H1 (cell line): ENCODE data around the gene AHR. TPM values are rescaled to one million over a fixed set of nuclear protein-coding genes. Genes with fewer than 3 reads are reported as not detected.

Source experiments
- CTBP2 ChIP-seq: IDR thresholded peaks from 2 replicates; pipeline ENCODE4 v1.7.0; 2011; ENCODE audit warnings: borderline replicate concordance, mild to moderate bottlenecking, moderate library complexity, mixed read lengths, low read length; ENCODE audit not compliant: insufficient read depth, insufficient read length
- GTF2F1 ChIP-seq: IDR thresholded peaks from 2 replicates; pipeline ENCODE4 v1.6.1; 2012; ENCODE audit warnings: low read depth, low read length, improper control_type of control experiment, borderline replicate concordance
- HDAC2 ChIP-seq, 2 experiments: fragments of 300-600 bp in 1 of 2; sonication (generic) in 1 of 2; IDR thresholded peaks; 2 replicates each; pipeline ENCODE4 v1.6.1; 2011 to 2012; ENCODE audit warnings: low read depth in 2 of 2, low read length in 2 of 2, mild to moderate bottlenecking in 2 of 2, moderate library complexity in 2 of 2, borderline replicate concordance in 1 of 2, inconsistent platforms in 1 of 2
- KDM1A ChIP-seq: fragments of 200-600, 300-600 bp; sonication (generic); IDR thresholded peaks from 2 replicates; pipeline ENCODE4 v1.7.1; 2016; ENCODE audit warnings: mild to moderate bottlenecking, low read length, borderline replicate concordance
- RNF2 ChIP-seq: fragments of 200-900, 300-1000 bp; sonication (generic); IDR thresholded peaks from 2 replicates; pipeline ENCODE4 v1.7.1; 2016; ENCODE audit warnings: borderline replicate concordance, low read depth, mild to moderate bottlenecking, antibody characterized with exemption, low read length; ENCODE audit not compliant: poor library complexity, severe bottlenecking; ENCODE audit errors: missing control alignments
- polyA plus RNA-seq, 7 experiments: library from polyadenylated mRNA; depleted of rRNA in 3 of 7; stranded (reverse) in 5 of 7; unstranded in 2 of 7; fragments of >200 nt in 5 of 7; fragments of 200-250 nt in 2 of 7; gene quantifications; 1 replicate in 5 of 7; 2 replicates in 1 of 7; 4 replicates in 1 of 7; pipeline versions ENCODE4 v1.2.1 to v1.2.3, GENCODE V29; 2011 to 2013; ENCODE audit warnings: missing spikeins in 2 of 7, mixed read lengths in 2 of 7
- total RNA-seq: library from RNA; stranded (reverse); fragmentation: NEBNext Ultra II Directional; extraction: Animal tissue kit (Norgen Biotek cat#: 25700); gene quantifications from 2 replicates; pipeline ENCODE4 v1.2.1, GENCODE V29; 2021

AHR gene
- total and polyA plus RNA-seq, 2 of the 8 experiments (the other 6 are each of a cell fraction or from before 2014, with no cell fraction given): 1.4 to 9.7 TPM

- TF ChIP-seq CTBP2: no peak
- no peak for TF ChIP-seq GTF2F1
- TF ChIP-seq RNF2: no peak
- TF ChIP-seq KDM1A: no peak
- no peak for TF ChIP-seq HDAC2 (IDR thresholded peaks at IDR 0.05; ENCODE audit: borderline replicate concordance in 1 of 2, low read depth in 2 of 2, low read length in 2 of 2)
Measured at GRCh38 chr7:17320102-17320497, 21.6 kb downstream of the AHR start (continued).
